ENCODE results near the gene FOSL1.
"Not testable (repeated sequence)": the region's sequence is repeated elsewhere in the genome, so short reads cannot be mapped to it uniquely, and the experiment has no call there.

FOSL1 gene

DNA sequence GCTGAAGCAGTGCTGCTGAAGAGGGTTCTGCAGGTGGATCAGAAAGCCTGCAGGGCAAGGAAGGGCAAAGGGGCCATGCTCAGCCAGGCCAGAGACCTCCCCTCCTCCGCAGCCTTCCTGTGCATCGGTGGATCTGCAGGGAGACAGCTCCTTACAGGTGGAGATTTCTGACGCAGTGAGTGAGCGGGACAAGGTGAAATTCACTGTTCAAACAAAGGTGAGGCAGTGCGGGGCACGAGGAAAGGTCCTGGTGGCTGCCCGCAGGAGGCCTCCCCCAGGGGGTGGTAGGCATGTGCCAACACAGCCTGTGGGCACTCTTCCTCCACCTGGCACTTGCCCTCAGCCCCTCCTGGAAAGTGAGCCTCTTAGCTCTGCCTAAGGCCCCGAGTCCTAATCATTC is 50.8 kb downstream of the FOSL1 start:
- no peak overlapping the region for H3K23ac ChIP-seq (ENCODE audit: low read depth, low read length, poor library complexity)
- H3K14ac ChIP-seq (ENCODE audit: low read length): no peak overlapping the region
- no peak overlapping the region for H3K4ac ChIP-seq (ENCODE audit: low read length)
- H3K9me3 ChIP-seq (replicated peaks in 1 of 2; ENCODE audit: control insufficient read depth in 2 of 2, insufficient read depth in 1 of 2, low read depth in 1 of 2, low read length in 2 of 2): peaks cover 6 to 14% of the 10 kb centered on the region in 2 donors
- H3K27ac ChIP-seq (replicated peaks; ENCODE audit: low read length): no peak overlapping the region
- peaks cover 30 to 31% of the 10 kb centered on the region in 2 donors for H3K36me3 ChIP-seq (replicated peaks in 1 of 2; ENCODE audit: control insufficient read depth in 2 of 2, insufficient read depth in 2 of 2, low read length in 2 of 2)
- H3K9ac ChIP-seq (ENCODE audit: low read depth, low read length, poor library complexity): no peak overlapping the region
- H4K8ac ChIP-seq (ENCODE audit: low read depth, low read length): no peak overlapping the region
- no CpG with 5 or more reads among the region's 8 CpGs for WGBS, 2 donors (ENCODE audit: extremely low coverage in 2 of 2, insufficient read length in 2 of 2, insufficient replicate concordance in 1 of 2)
- H2BK12ac ChIP-seq (ENCODE audit: low read length): no peak overlapping the region
- H2BK5ac ChIP-seq (ENCODE audit: low read length): no peak overlapping the region
- H3K27me3 ChIP-seq (ENCODE audit: control insufficient read depth in 3 of 3, insufficient read depth in 3 of 3, low read depth in 1 of 3, low read length in 3 of 3): no peaks in the 10 kb centered on the region
- no peak overlapping the region for H2BK120ac ChIP-seq (ENCODE audit: low read depth, low read length)
- no peak overlapping the region for H2AFZ ChIP-seq (ENCODE audit: low read length)
- H3K18ac ChIP-seq (ENCODE audit: low read length): no peak overlapping the region
- no peak overlapping the region for H3K4me2 ChIP-seq (ENCODE audit: insufficient read depth, low read length, poor library complexity, severe bottlenecking)
- peaks cover 3% of the 10 kb centered on the region for H3K79me1 ChIP-seq (ENCODE audit: low read depth, low read length)
- H3K4me3 ChIP-seq (ENCODE audit: low read length in 2 of 2): no peak overlapping the region
- no peak overlapping the region for H2BK15ac ChIP-seq (ENCODE audit: low read length)
- H2AK5ac ChIP-seq (ENCODE audit: low read depth, low read length): no peak overlapping the region
- H3K4me1 ChIP-seq (ENCODE audit: control insufficient read depth in 2 of 2, insufficient read depth in 1 of 2, low read depth in 1 of 2, low read length in 2 of 2): peaks cover 0 to 4% of the 10 kb centered on the region in 2 donors
- no peak for DNase-seq (ENCODE audit: low spot score)
- H4K91ac ChIP-seq (ENCODE audit: low read depth, low read length, poor library complexity): no peak overlapping the region

DNA sequence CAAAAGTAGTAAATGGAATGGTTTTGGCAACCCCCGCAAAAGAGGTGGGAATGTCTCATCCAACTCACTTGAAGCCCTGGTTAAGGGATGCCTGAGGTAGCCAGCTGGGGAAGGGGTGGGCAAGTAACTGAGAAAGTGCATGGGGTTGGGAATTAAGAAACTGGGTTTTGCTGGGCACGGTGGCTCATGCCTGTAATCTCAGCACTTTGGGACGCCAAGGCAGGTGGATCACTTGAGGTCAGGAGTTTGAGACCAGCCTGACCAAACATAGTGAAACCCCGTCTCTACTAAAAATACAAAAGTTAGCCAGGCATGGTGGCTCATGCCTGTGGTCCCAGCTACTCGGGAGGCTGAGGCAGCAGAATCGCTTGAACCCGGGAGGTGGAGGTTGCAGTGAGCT is 51.5 kb downstream of the FOSL1 start:
- H3K9me3 ChIP-seq (replicated peaks in 1 of 2; ENCODE audit: control insufficient read depth in 2 of 2, insufficient read depth in 1 of 2, low read depth in 1 of 2, low read length in 2 of 2): peaks cover 6 to 14% of the 10 kb centered on the region in 2 donors
- H2BK15ac ChIP-seq (ENCODE audit: low read length); H2AFZ ChIP-seq (ENCODE audit: low read length); H4K8ac ChIP-seq (ENCODE audit: low read depth, low read length); H2AK5ac ChIP-seq (ENCODE audit: low read depth, low read length); H3K23ac ChIP-seq (ENCODE audit: low read depth, low read length, poor library complexity); H3K4ac ChIP-seq (ENCODE audit: low read length); H3K9ac ChIP-seq (ENCODE audit: low read depth, low read length, poor library complexity); H4K91ac ChIP-seq (ENCODE audit: low read depth, low read length, poor library complexity); H3K27me3 ChIP-seq (ENCODE audit: control insufficient read depth in 3 of 3, insufficient read depth in 3 of 3, low read depth in 1 of 3, low read length in 3 of 3); H2BK12ac ChIP-seq (ENCODE audit: low read length); H2BK5ac ChIP-seq (ENCODE audit: low read length); H3K18ac ChIP-seq (ENCODE audit: low read length); H3K4me2 ChIP-seq (ENCODE audit: insufficient read depth, low read length, poor library complexity, severe bottlenecking); H3K79me1 ChIP-seq (ENCODE audit: low read depth, low read length); H2BK120ac ChIP-seq (ENCODE audit: low read depth, low read length); H3K27ac ChIP-seq (replicated peaks; ENCODE audit: low read length); H3K4me3 ChIP-seq (ENCODE audit: low read length in 2 of 2); DNase-seq (ENCODE audit: low spot score); H3K14ac ChIP-seq (ENCODE audit: low read length); H3K4me1 ChIP-seq (ENCODE audit: control insufficient read depth in 2 of 2, insufficient read depth in 1 of 2, low read depth in 1 of 2, low read length in 2 of 2): not testable (repeated sequence)
- WGBS, 2 donors (ENCODE audit: extremely low coverage in 2 of 2, insufficient read length in 2 of 2, insufficient replicate concordance in 1 of 2): no CpG with 5 or more reads among the region's 7 CpGs
- H3K36me3 ChIP-seq (replicated peaks in 1 of 2; ENCODE audit: control insufficient read depth in 2 of 2, insufficient read depth in 2 of 2, low read length in 2 of 2): peaks cover 24% of the 10 kb centered on the region in 2 donors

DNA sequence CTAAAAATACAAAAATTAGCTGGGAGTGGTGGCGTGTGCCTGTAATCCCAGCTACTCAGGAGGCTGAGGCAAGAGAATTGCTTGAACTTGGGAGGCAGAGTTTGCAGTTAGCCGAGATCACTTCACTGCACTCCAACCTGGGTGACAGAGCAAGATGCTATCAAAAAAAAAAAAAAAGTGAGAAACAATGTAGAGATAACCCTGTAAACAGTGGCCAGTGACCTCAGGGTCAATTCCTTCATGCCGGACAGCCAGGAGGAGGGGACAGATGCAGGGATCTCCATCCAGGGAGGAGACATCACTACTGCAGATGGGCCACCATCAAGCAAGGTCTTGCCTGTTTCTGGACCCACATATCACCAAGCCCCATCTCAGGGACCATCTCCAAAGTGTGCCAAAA is 52.4 kb downstream of the FOSL1 start:
- no peaks in the 10 kb centered on the region for H3K27me3 ChIP-seq (ENCODE audit: control insufficient read depth in 3 of 3, insufficient read depth in 3 of 3, low read depth in 1 of 3, low read length in 3 of 3)

DNA sequence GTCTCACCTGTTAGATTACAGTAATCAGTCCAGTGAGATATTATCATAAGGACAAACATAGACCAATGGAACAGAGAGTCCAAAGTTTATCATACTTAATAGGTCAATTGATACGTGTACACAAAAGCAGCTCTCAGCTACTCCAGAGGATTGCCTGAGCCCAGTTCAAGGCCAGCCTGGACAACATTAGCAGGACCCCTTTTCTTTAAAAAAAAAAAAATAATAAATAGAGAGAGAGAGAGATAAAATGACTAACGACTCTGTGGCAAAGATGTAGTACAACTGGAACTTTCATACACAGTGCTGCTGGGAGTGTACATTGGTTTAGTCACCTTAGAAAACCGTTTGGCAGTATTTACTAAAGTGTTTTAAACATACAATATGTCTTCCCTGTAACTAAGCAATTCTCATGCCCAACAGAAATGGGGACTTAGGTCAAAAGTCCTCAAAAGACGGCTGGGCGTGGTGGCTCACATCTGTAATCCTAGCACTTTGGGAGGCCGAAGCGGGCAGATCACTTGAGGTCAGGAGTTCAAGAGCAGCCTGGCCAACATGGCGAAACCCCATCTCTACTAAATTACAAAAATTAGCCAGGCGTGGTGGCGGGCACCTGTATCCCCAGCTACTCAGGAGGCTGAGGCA is 55.8 kb downstream of the FOSL1 start:
- Histone ChIP-seq H2BK15ac (ENCODE audit: low read length) (no peak overlapping the region), H4K91ac (ENCODE audit: low read depth, low read length, poor library complexity) (no peak overlapping the region), H3K18ac (ENCODE audit: low read length) (no peak overlapping the region), H3K4ac (ENCODE audit: low read length) (no peak overlapping the region), H2BK5ac (ENCODE audit: low read length) (no peak overlapping the region), H3K27me3 (ENCODE audit: control insufficient read depth in 3 of 3, insufficient read depth in 3 of 3, low read depth in 1 of 3, low read length in 3 of 3) (no peaks in the 10 kb centered on the region), H2BK12ac (ENCODE audit: low read length) (no peak overlapping the region), H3K9me3 (replicated peaks in 1 of 2; ENCODE audit: control insufficient read depth in 2 of 2, insufficient read depth in 1 of 2, low read depth in 1 of 2, low read length in 2 of 2) (no peaks in the 10 kb centered on the region), H2BK120ac (ENCODE audit: low read depth, low read length) (no peak overlapping the region), H4K8ac (ENCODE audit: low read depth, low read length) (no peak overlapping the region), H3K4me2 (ENCODE audit: insufficient read depth, low read length, poor library complexity, severe bottlenecking) (no peak overlapping the region), H3K23ac (ENCODE audit: low read depth, low read length, poor library complexity) (no peak overlapping the region), H2AFZ (ENCODE audit: low read length) (no peak overlapping the region), H3K36me3 (replicated peaks in 1 of 2; ENCODE audit: control insufficient read depth in 2 of 2, insufficient read depth in 2 of 2, low read length in 2 of 2) (no peaks in the 10 kb centered on the region), H3K4me1 (ENCODE audit: control insufficient read depth in 2 of 2, insufficient read depth in 1 of 2, low read depth in 1 of 2, low read length in 2 of 2) (peaks cover 0 to 2% of the 10 kb centered on the region in 2 donors), H2AK5ac (ENCODE audit: low read depth, low read length) (no peak overlapping the region), H3K9ac (ENCODE audit: low read depth, low read length, poor library complexity) (no peak overlapping the region), H3K4me3 (ENCODE audit: low read length in 2 of 2) (no peak overlapping the region), H3K27ac (replicated peaks; ENCODE audit: low read length) (no peak overlapping the region), H3K14ac (ENCODE audit: low read length) (no peak overlapping the region), H3K79me1 (ENCODE audit: low read depth, low read length) (no peaks in the 10 kb centered on the region)
- DNase-seq (ENCODE audit: low spot score): no peak
- WGBS, 2 donors (ENCODE audit: extremely low coverage in 2 of 2, insufficient read length in 2 of 2, insufficient replicate concordance in 1 of 2): no CpG with 5 or more reads among the region's 10 CpGs

More for the DNA sequence above, 52.4 kb downstream of the FOSL1 start:
- Histone ChIP-seq H3K27ac (replicated peaks; ENCODE audit: low read length) (no peak overlapping the region), H3K4me3 (ENCODE audit: low read length in 2 of 2) (no peak overlapping the region), H2BK120ac (ENCODE audit: low read depth, low read length) (no peak overlapping the region), H3K4me2 (ENCODE audit: insufficient read depth, low read length, poor library complexity, severe bottlenecking) (no peak overlapping the region), H4K8ac (ENCODE audit: low read depth, low read length) (no peak overlapping the region), H3K79me1 (ENCODE audit: low read depth, low read length) (no peaks in the 10 kb centered on the region), H2AK5ac (ENCODE audit: low read depth, low read length) (no peak overlapping the region), H2AFZ (ENCODE audit: low read length) (no peak overlapping the region), H4K91ac (ENCODE audit: low read depth, low read length, poor library complexity) (no peak overlapping the region), H2BK15ac (ENCODE audit: low read length) (no peak overlapping the region), H3K9ac (ENCODE audit: low read depth, low read length, poor library complexity) (no peak overlapping the region), H3K4me1 (ENCODE audit: control insufficient read depth in 2 of 2, insufficient read depth in 1 of 2, low read depth in 1 of 2, low read length in 2 of 2) (peaks cover 0 to 4% of the 10 kb centered on the region in 2 donors), H3K18ac (ENCODE audit: low read length) (no peak overlapping the region), H3K23ac (ENCODE audit: low read depth, low read length, poor library complexity) (no peak overlapping the region), H3K36me3 (replicated peaks in 1 of 2; ENCODE audit: control insufficient read depth in 2 of 2, insufficient read depth in 2 of 2, low read length in 2 of 2) (peaks cover 14 to 16% of the 10 kb centered on the region in 2 donors), H2BK12ac (ENCODE audit: low read length) (no peak overlapping the region), H3K14ac (ENCODE audit: low read length) (no peak overlapping the region), H3K4ac (ENCODE audit: low read length) (no peak overlapping the region), H3K9me3 (replicated peaks in 1 of 2; ENCODE audit: control insufficient read depth in 2 of 2, insufficient read depth in 1 of 2, low read depth in 1 of 2, low read length in 2 of 2) (peaks cover 6 to 11% of the 10 kb centered on the region in 2 donors), H2BK5ac (ENCODE audit: low read length) (no peak overlapping the region)
- WGBS, 2 donors (ENCODE audit: extremely low coverage in 2 of 2, insufficient read length in 2 of 2, insufficient replicate concordance in 1 of 2): no CpG with 5 or more reads among the region's 3 CpGs
- no peak for DNase-seq (ENCODE audit: low spot score)
